ENCODE data around the gene THUMPD1.

THUMPD1 gene

GRCh38 chr16:20782470-20782869 is 40.9 kb upstream of the THUMPD1 start:
- TF ChIP-seq SPI1 (IDR thresholded peaks at IDR 0.05; ENCODE audit: borderline replicate concordance, low read depth) (no peak), REST (IDR thresholded peaks at IDR 0.05; ENCODE audit: insufficient replicate concordance, low read depth) (no peak), GABPA (IDR thresholded peaks at IDR 0.05; ENCODE audit: low read depth) (no peak), CTCF (IDR thresholded peaks at IDR 0.05; ENCODE audit: insufficient read depth, low read length) (no peak), POLR2AphosphoS5 (IDR thresholded peaks at IDR 0.05; ENCODE audit: low read depth) (no peak)
- H3K4me3 ChIP-seq (replicated peaks; ENCODE audit: insufficient read depth, low read length), result no peak overlapping the region
- H3K27me3 ChIP-seq (ENCODE audit: insufficient read depth, poor library complexity, severe bottlenecking), result no peaks in the 10 kb centered on the region
- no peak for DNase-seq (ENCODE audit: low read depth in 1 of 2, low spot score in 1 of 2)
- no peak overlapping the region for H3K27ac ChIP-seq (replicated peaks)

- no peak overlapping the region for H3K4me3 ChIP-seq (replicated peaks; ENCODE audit: insufficient read depth, low read length)
- no peaks in the 10 kb centered on the region for H3K27me3 ChIP-seq (ENCODE audit: insufficient read depth, poor library complexity, severe bottlenecking)
- TF ChIP-seq SPI1 (IDR thresholded peaks at IDR 0.05; ENCODE audit: borderline replicate concordance, low read depth), result peak; percentile 97
- no peak for TF ChIP-seq POLR2AphosphoS5 (IDR thresholded peaks at IDR 0.05; ENCODE audit: low read depth)
- DNase-seq (ENCODE audit: low read depth in 1 of 2, low spot score in 1 of 2), result peak in 1 of 2 experiments; percentile 39
- H3K27ac ChIP-seq (replicated peaks), result no peak overlapping the region
Measured at GRCh38 chr16:20781697-20782096, 40.1 kb upstream of the THUMPD1 start.

- Histone ChIP-seq H3K27me3 (ENCODE audit: insufficient read depth, poor library complexity, severe bottlenecking) (no peaks in the 10 kb centered on the region), H3K4me3 (replicated peaks; ENCODE audit: insufficient read depth, low read length) (no peak overlapping the region), H3K27ac (replicated peaks) (no peak overlapping the region)
- TF ChIP-seq CTCF (IDR thresholded peaks at IDR 0.05; ENCODE audit: insufficient read depth, low read length), result peak; percentile 83
- no peak for TF ChIP-seq REST (IDR thresholded peaks at IDR 0.05; ENCODE audit: insufficient replicate concordance, low read depth)
- peak; percentile 39 to 72 for DNase-seq (ENCODE audit: low read depth in 1 of 2, low spot score in 1 of 2)
Measured at GRCh38 chr16:20774703-20775362, 33.2 kb upstream of the THUMPD1 start.

- Histone ChIP-seq H3K27me3 (ENCODE audit: insufficient read depth, poor library complexity, severe bottlenecking) (no peaks in the 10 kb centered on the region), H3K27ac (replicated peaks) (no peak overlapping the region), H3K4me3 (replicated peaks; ENCODE audit: insufficient read depth, low read length) (no peak overlapping the region)
- no peak for DNase-seq (ENCODE audit: low read depth in 1 of 2, low spot score in 1 of 2)
- TF ChIP-seq POLR2AphosphoS5 (IDR thresholded peaks at IDR 0.05; ENCODE audit: low read depth) (no peak), CTCF (IDR thresholded peaks at IDR 0.05; ENCODE audit: insufficient read depth, low read length) (no peak), SPI1 (IDR thresholded peaks at IDR 0.05; ENCODE audit: borderline replicate concordance, low read depth) (no peak), GABPA (IDR thresholded peaks at IDR 0.05; ENCODE audit: low read depth) (no peak), REST (IDR thresholded peaks at IDR 0.05; ENCODE audit: insufficient replicate concordance, low read depth) (no peak)
Measured at GRCh38 chr16:20773679-20774078, 32.1 kb upstream of the THUMPD1 start.
